ENCODE measurements around the gene SPSB4.
"Not testable (repeated sequence)": the region's sequence is repeated elsewhere in the genome, so short reads cannot be mapped to it uniquely, and the experiment has no call there.

SPSB4 gene

GRCh38 chr3:141116721-141117120 lies 65.6 kb downstream of the SPSB4 start:
- no peak for DNase-seq (ENCODE audit: low read depth)

- not testable (repeated sequence) for DNase-seq (ENCODE audit: low read depth)
Measured at GRCh38 chr3:141117982-141118381, 66.8 kb downstream of the SPSB4 start.

GRCh38 chr3:141122455-141123030 lies 71.4 kb downstream of the SPSB4 start:
- DNase-seq (ENCODE audit: low read depth): no peak

- DNase-seq (ENCODE audit: low read depth): no peak
Measured at GRCh38 chr3:141123677-141124410, 72.7 kb downstream of the SPSB4 start.

- no peak for DNase-seq (ENCODE audit: low read depth)
Measured at GRCh38 chr3:141124715-141125114, 73.6 kb downstream of the SPSB4 start.

- no peak for DNase-seq (ENCODE audit: low read depth)
Measured at GRCh38 chr3:141125351-141125750, 74.2 kb downstream of the SPSB4 start.

- DNase-seq (ENCODE audit: low read depth): no peak
Measured at GRCh38 chr3:141126661-141127343, 75.7 kb downstream of the SPSB4 start.

- DNase-seq (ENCODE audit: low read depth): no peak
Measured at GRCh38 chr3:141127344-141128125, 76.4 kb downstream of the SPSB4 start.

- no peak for DNase-seq (ENCODE audit: low read depth)
Measured at GRCh38 chr3:141128126-141128777, 77.1 kb downstream of the SPSB4 start.

GRCh38 chr3:141129049-141129448 lies 77.9 kb downstream of the SPSB4 start:
- DNase-seq (ENCODE audit: low read depth): no peak

- DNase-seq (ENCODE audit: low read depth): no peak
Measured at GRCh38 chr3:141129541-141130011, 78.4 kb downstream of the SPSB4 start.

- no peak for DNase-seq (ENCODE audit: low read depth)
Measured at GRCh38 chr3:141143517-141143916, 92.4 kb downstream of the SPSB4 start.

GRCh38 chr3:141146979-141147470 lies 95.9 kb downstream of the SPSB4 start:
- no peak for DNase-seq (ENCODE audit: low read depth)

GRCh38 chr3:141147657-141148056 lies 96.5 kb downstream of the SPSB4 start:
- DNase-seq (ENCODE audit: low read depth): no peak

- no peak for DNase-seq (ENCODE audit: low read depth)
Measured at GRCh38 chr3:141148169-141148568, 97.0 kb downstream of the SPSB4 start.

- no peak for DNase-seq (ENCODE audit: low read depth)
Measured at GRCh38 chr3:141148770-141149169, 97.6 kb downstream of the SPSB4 start.

GRCh38 chr3:141150081-141150830 lies 99.1 kb downstream of the SPSB4 start:
- no peak for DNase-seq (ENCODE audit: low read depth)

- DNase-seq (ENCODE audit: low read depth): no peak
Measured at GRCh38 chr3:141150931-141151330, 99.8 kb downstream of the SPSB4 start.

- no peak for DNase-seq (ENCODE audit: low read depth)
Measured at GRCh38 chr3:141151439-141151838, 100.3 kb downstream of the SPSB4 start.

- DNase-seq (ENCODE audit: low read depth): no peak
Measured at GRCh38 chr3:141152130-141152529, 101.0 kb downstream of the SPSB4 start.

Data from stimulated activated CD8-positive, alpha-beta memory T cell treated with anti-CD3 and anti-CD28 coated beads, Interleukin-12 subunit alpha, Interleukin-12 subunit beta, amount 100 ng/mL, for 1 hour (primary cell).